Type B pancreatic cell (in vitro differentiated cells): ENCODE measurements around the gene RIOX2. TPM values are rescaled to one million over a fixed set of nuclear protein-coding genes. Genes with fewer than 3 reads are reported as not detected.

Experiments
- DNase-seq: peaks from one replicate; pipeline ENCODE4 v3.0.0; 2021; ENCODE audit warnings: mixed read lengths; ENCODE audit not compliant: unreplicated experiment; ENCODE audit errors: extremely low spot score
- H3K27ac Mint-ChIP-seq: 2 replicates; pipeline ENCODE4 v1.8.0; 2021; ENCODE audit warnings: mild to moderate bottlenecking, mixed read lengths
- H3K27me3 Mint-ChIP-seq: 2 replicates; pipeline ENCODE4 v1.8.0; 2021; ENCODE audit warnings: mixed read lengths
- H3K36me3 Mint-ChIP-seq: 2 replicates; pipeline ENCODE4 v1.8.0; 2021; ENCODE audit warnings: mixed read lengths
- H3K4me1 Mint-ChIP-seq: one replicate; pipeline ENCODE4 v1.8.0; 2021; ENCODE audit warnings: mixed read lengths; ENCODE audit not compliant: unreplicated experiment
- H3K4me3 Mint-ChIP-seq: 2 replicates; pipeline ENCODE4 v1.8.0; 2021; ENCODE audit warnings: mild to moderate bottlenecking, mixed read lengths
- H3K9me3 Mint-ChIP-seq: 2 replicates; pipeline ENCODE4 v1.8.0; 2021; ENCODE audit warnings: mixed read lengths
- total RNA-seq: library from RNA; stranded (reverse); gene quantifications from 2 replicates; pipeline ENCODE4 v1.2.1, GENCODE V29; 2021; ENCODE audit warnings: low replicate concordance
- TF ChIP-seq, protein P1 (sequence below): fragments of 200-600 bp; sonication (generic); conservative IDR thresholded peaks from 2 replicates; pipeline ENCODE4 v1.5.0; 2021; ENCODE audit warnings: antibody characterized with exemption, mild to moderate bottlenecking

Gene RIOX2
- total RNA-seq, 1 donor from 2014 or later, result 27.9 TPM

DNA sequence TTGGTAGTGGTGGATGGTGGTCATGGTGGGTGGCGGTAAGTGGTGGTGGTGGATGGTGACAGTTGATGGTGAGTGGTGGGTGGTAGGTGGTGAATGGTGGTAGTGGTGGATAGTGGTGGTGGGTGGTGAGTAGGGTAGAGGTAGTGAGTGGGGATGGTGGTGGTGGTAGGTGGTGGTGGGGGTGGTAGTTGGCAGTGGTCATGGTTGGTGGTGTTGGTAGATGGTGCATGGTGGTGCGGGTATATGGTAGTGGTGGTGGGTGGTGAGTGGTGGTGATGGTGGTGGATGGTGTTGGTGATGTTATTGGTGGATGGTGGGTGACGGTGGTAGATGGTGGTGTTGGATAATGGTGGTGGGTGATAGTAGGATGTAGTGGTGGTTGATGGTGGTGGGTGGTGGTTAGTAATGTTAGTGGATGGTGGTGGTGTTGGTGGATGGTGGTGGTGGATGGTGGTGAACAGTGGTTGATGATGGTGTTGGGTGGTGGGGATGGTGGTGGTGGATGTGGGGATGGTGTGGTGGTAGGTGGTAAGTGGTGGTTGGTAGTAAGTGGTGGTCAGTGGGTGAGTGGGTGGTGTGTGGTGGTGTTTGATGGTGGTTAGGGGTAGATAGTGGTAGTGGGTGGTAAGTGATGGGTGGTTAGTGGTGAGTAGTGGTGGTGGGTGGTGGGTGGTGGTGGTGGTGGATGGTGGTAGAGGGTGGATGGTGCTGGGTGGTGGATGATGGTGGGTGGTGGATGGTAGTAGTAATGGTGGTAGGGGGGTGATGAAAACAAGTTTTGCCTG, 16.7 kb upstream of the RIOX2 start:
- Mint-ChIP-seq H3K4me1 (no peaks in the 10 kb centered on the region), H3K36me3 (no peaks in the 10 kb centered on the region), H3K27me3 (no peaks in the 10 kb centered on the region), H3K4me3 (no peak overlapping the region), H3K27ac (no peak overlapping the region), H3K9me3 (no peaks in the 10 kb centered on the region)
- TF ChIP-seq, protein P1, sequence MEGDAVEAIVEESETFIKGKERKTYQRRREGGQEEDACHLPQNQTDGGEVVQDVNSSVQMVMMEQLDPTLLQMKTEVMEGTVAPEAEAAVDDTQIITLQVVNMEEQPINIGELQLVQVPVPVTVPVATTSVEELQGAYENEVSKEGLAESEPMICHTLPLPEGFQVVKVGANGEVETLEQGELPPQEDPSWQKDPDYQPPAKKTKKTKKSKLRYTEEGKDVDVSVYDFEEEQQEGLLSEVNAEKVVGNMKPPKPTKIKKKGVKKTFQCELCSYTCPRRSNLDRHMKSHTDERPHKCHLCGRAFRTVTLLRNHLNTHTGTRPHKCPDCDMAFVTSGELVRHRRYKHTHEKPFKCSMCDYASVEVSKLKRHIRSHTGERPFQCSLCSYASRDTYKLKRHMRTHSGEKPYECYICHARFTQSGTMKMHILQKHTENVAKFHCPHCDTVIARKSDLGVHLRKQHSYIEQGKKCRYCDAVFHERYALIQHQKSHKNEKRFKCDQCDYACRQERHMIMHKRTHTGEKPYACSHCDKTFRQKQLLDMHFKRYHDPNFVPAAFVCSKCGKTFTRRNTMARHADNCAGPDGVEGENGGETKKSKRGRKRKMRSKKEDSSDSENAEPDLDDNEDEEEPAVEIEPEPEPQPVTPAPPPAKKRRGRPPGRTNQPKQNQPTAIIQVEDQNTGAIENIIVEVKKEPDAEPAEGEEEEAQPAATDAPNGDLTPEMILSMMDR, result no peak
- no peak for DNase-seq

DNA sequence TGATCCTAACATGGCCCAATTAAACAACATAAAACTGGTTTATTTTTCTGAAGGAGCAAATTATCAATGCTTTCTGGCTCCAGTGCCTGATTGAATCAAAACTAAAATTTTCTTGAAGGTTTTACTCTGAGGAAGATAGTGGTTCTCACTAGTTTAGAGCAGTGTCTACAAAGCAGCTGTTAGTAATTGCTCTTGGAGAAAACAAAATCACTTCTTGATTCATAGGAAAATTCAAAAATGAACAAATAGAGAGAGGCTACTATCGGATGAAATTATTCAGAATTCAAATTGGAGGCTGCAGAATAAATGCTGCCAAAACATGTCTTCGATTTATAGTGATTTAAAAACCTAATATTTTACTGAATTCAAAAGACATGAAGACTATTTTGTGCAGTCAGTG, 15.1 kb upstream of the RIOX2 start:
- Mint-ChIP-seq H3K36me3 (no peaks in the 10 kb centered on the region), H3K27ac (no peak overlapping the region), H3K4me3 (no peak overlapping the region), H3K4me1 (no peaks in the 10 kb centered on the region), H3K9me3 (no peaks in the 10 kb centered on the region), H3K27me3 (no peaks in the 10 kb centered on the region)
- no peak for DNase-seq
- TF ChIP-seq, protein P1, result no peak

DNA sequence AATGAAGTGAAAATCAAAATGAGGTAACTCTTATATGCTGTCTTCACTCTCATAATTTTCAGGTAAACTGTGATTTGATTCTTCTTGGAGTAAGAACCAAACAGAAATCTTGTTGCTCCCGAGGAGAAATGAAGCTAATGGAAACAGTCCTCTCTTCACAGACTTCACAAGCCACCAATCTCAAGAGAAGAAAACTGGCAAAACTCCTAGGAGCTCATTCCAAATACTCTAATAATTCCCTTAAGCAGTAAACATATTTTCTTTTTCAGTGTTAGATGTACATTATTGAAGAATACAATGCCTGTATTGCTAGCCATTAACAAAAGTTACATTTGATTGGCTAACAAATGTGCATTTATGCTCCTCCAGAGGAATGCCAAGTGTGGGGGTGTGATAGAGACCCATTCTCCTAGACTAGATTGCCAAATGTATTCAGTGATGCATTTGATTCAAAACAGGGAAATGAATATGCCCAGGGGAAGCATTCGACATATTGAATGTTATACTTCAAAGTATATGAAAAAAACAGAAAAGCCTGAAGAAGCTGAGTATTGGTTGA, 11.8 kb upstream of the RIOX2 start:
- no peaks in the 10 kb centered on the region for H3K27me3 Mint-ChIP-seq
- H3K4me1 Mint-ChIP-seq, result no peaks in the 10 kb centered on the region
- no peaks in the 10 kb centered on the region for H3K36me3 Mint-ChIP-seq
- no peak for DNase-seq
- H3K27ac Mint-ChIP-seq, result no peak overlapping the region
- no peak overlapping the region for H3K4me3 Mint-ChIP-seq
- H3K9me3 Mint-ChIP-seq, result no peaks in the 10 kb centered on the region
- TF ChIP-seq, protein P1, result no peak

DNA sequence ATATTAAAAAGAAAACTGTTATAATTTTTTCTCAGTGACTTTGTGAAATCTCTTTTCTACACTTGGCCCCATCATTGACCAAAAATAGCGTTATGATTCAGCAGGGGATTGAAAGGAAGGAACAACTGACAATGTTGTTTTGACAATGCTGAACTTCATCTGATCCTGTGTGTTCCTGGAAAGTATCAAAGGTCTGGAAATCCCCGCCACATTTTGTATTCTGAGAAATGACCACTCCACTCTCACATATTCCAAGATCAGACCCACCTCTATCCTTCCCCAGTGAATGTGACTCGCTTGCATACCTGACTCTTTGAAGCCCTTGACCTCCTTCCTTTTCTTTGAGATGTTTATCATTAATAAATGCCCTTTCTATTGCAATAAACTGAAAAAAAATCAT, 9.7 kb upstream of the RIOX2 start:
- TF ChIP-seq, protein P1, result no peak
- no peaks in the 10 kb centered on the region for H3K9me3 Mint-ChIP-seq
- no peak for DNase-seq
- no peaks in the 10 kb centered on the region for H3K36me3 Mint-ChIP-seq
- H3K27me3 Mint-ChIP-seq, result no peaks in the 10 kb centered on the region
- no peaks in the 10 kb centered on the region for H3K4me1 Mint-ChIP-seq
- H3K27ac Mint-ChIP-seq, result no peak overlapping the region
- no peak overlapping the region for H3K4me3 Mint-ChIP-seq

DNA sequence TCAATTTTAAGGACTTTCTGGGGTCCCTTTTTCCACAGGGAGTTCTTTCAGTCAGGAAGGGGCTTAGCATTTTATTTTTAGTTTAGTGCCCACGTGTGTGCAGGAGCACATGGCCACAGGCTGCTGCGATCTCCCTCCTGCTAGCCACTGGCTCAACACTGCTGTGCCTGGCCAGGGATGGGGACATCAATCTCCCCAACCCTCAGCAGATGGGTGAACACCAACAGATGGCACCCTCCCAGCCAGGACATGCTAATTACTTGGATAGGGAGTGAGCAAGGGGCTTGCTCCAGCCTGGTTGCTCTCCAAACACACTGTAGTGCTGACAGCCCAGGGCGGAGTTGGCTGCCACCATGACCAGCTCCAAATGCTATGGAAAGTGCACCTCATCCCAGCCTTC, 7.4 kb upstream of the RIOX2 start:
- Mint-ChIP-seq H3K27ac (no peak overlapping the region), H3K9me3 (no peaks in the 10 kb centered on the region), H3K27me3 (peaks cover 4% of the 10 kb centered on the region), H3K4me3 (no peak overlapping the region), H3K36me3 (no peaks in the 10 kb centered on the region), H3K4me1 (no peaks in the 10 kb centered on the region)
- no peak for DNase-seq
- TF ChIP-seq, protein P1, result no peak
